ENCODE measurements around the gene KCNT1. TPM values are rescaled to one million over a fixed set of nuclear protein-coding genes. Genes with fewer than 3 reads are reported as not detected.

The KCNT1 gene
- total RNA-seq, 1 donor from 2014 or later, result not detected

GRCh38 chr9:135661816-135662560, 40.0 kb upstream of the KCNT1 start:
- Mint-ChIP-seq H3K9me3 (no peaks in the 10 kb centered on the region), H3K36me3 (ENCODE audit: low read depth) (no peaks in the 10 kb centered on the region), H3K27ac (no peak overlapping the region), H3K4me1 (no peaks in the 10 kb centered on the region), H3K27me3 (no peaks in the 10 kb centered on the region), H3K4me3 (no peak overlapping the region)
- no peak for ATAC-seq (ENCODE audit: low read depth)
- intact Hi-C loops (cut with micrococcal nuclease), result no loop called here
- CTCF ChIA-PET, result no interaction called here
- DNase-seq, result no peak
- no peak for TF ChIP-seq CTCF (IDR thresholded peaks at IDR 0.05)
- POLR2A ChIA-PET, result no interaction called here

- no peaks in the 10 kb centered on the region for H3K4me1 Mint-ChIP-seq
- no peak within 1 kb of the TSS for H3K27ac Mint-ChIP-seq
- CTCF ChIA-PET, result no interaction called here
- DNase-seq, result no peak
- H3K27me3 Mint-ChIP-seq, result no peaks in the 10 kb centered on the region
- no peaks in the 10 kb centered on the region for H3K9me3 Mint-ChIP-seq
- no peak within 1 kb of the TSS for H3K4me3 Mint-ChIP-seq
- no peaks in the 10 kb centered on the region for H3K36me3 Mint-ChIP-seq (ENCODE audit: low read depth)
- no peak for ATAC-seq (ENCODE audit: low read depth)
- POLR2A ChIA-PET, result no interaction called here
- no peak for TF ChIP-seq CTCF (IDR thresholded peaks at IDR 0.05)
- intact Hi-C loops (cut with micrococcal nuclease), result no loop called here
Observed at GRCh38 chr9:135662758-135663450, 39.1 kb upstream of the KCNT1 start, which contains the start of gene LCN9. TSS of gene LCN9 (plus strand) at chr9:135663309. CDS start at chr9:135663322, 13 bp downstream.

- H3K27me3 Mint-ChIP-seq, result no peaks in the 10 kb centered on the region
- H3K4me3 Mint-ChIP-seq, result no peak overlapping the region
- no peaks in the 10 kb centered on the region for H3K4me1 Mint-ChIP-seq
- DNase-seq (no peak), ATAC-seq (ENCODE audit: low read depth) (no peak)
- no peaks in the 10 kb centered on the region for H3K9me3 Mint-ChIP-seq
- ChIA-PET CTCF (no interaction called here), POLR2A (no interaction called here)
- H3K27ac Mint-ChIP-seq, result no peak overlapping the region
- H3K36me3 Mint-ChIP-seq (ENCODE audit: low read depth), result no peaks in the 10 kb centered on the region
- intact Hi-C loops (cut with micrococcal nuclease), result no loop called here
- no peak for TF ChIP-seq CTCF (IDR thresholded peaks at IDR 0.05)
Observed at GRCh38 chr9:135663451-135663770, 38.6 kb upstream of the KCNT1 start.

- intact Hi-C loops (cut with micrococcal nuclease), result no loop called here
- H3K9me3 Mint-ChIP-seq, result peaks cover under 1% of the 10 kb centered on the region
- H3K27ac Mint-ChIP-seq, result no peak overlapping the region
- no peaks in the 10 kb centered on the region for H3K27me3 Mint-ChIP-seq
- no peaks in the 10 kb centered on the region for H3K36me3 Mint-ChIP-seq (ENCODE audit: low read depth)
- no peak for DNase-seq
- no peak for ATAC-seq (ENCODE audit: low read depth)
- no peaks in the 10 kb centered on the region for H3K4me1 Mint-ChIP-seq
- no peak overlapping the region for H3K4me3 Mint-ChIP-seq
- TF ChIP-seq CTCF (IDR thresholded peaks at IDR 0.05), result no peak
- ChIA-PET POLR2A (no interaction called here), CTCF (no interaction called here)
Observed at GRCh38 chr9:135663857-135664256, 38.1 kb upstream of the KCNT1 start.

- POLR2A ChIA-PET, result no interaction called here
- H3K4me1 Mint-ChIP-seq, result no peaks in the 10 kb centered on the region
- H3K4me3 Mint-ChIP-seq, result no peak overlapping the region
- CTCF ChIA-PET, result no interaction called here
- no peaks in the 10 kb centered on the region for H3K36me3 Mint-ChIP-seq (ENCODE audit: low read depth)
- intact Hi-C loops (cut with micrococcal nuclease), result no loop called here
- TF ChIP-seq CTCF (IDR thresholded peaks at IDR 0.05), result no peak
- H3K9me3 Mint-ChIP-seq, result peaks cover 3% of the 10 kb centered on the region
- H3K27me3 Mint-ChIP-seq, result no peaks in the 10 kb centered on the region
- DNase-seq (no peak), ATAC-seq (ENCODE audit: low read depth) (no peak)
- no peak overlapping the region for H3K27ac Mint-ChIP-seq
Observed at GRCh38 chr9:135664266-135664665, 37.7 kb upstream of the KCNT1 start.

Data from activated B cell treated with CpG ODN at 0.5 μM for 24 hours (primary cell).